Neuron (in vitro differentiated cells): Measurements from ENCODE around the gene PCSK5.

Experiments
- H2AFZ ChIP-seq: one replicate; pipeline ENCODE4 v1.6.1; 2013; ENCODE audit warnings: low read depth, mild to moderate bottlenecking, inconsistent platforms, low read length, moderate library complexity
- H3K27me3 ChIP-seq: one replicate; pipeline ENCODE4 v1.6.1; 2013; ENCODE audit warnings: low read length; ENCODE audit not compliant: insufficient read depth
- H3K36me3 ChIP-seq: one replicate; pipeline ENCODE4 v1.6.1; 2013; ENCODE audit warnings: low read length; ENCODE audit not compliant: insufficient read depth
- H3K4me1 ChIP-seq: one replicate; pipeline ENCODE4 v1.6.1; 2013; ENCODE audit warnings: low read length; ENCODE audit not compliant: insufficient read depth
- H3K4me3 ChIP-seq: 2 replicates; pipeline ENCODE4 v1.5.1; 2013; ENCODE audit warnings: mild to moderate bottlenecking, low read length, moderate library complexity
- H3K9me3 ChIP-seq: one replicate; pipeline ENCODE4 v1.6.1; 2013; ENCODE audit warnings: low read length

PCSK5 gene

DNA sequence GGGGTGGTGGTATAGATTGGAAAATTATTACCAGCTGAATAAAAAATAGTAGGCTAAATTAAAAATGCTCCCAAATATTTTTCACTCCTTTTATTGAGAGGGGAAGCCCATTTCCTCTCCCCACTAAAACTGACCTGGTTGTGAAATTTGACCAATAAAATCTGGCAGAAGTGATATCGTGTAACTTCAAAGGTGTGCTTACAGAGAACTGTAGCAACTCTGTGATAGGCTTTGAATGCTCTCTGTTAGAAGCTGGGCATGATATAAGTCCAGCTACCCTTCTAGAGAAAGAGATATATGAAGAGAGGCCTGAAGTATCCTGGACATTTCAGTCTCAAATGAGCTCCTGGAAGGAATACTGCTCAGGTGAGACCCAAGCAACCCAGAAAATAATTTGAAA is 513.9 kb downstream of the PCSK5 start:
- Histone ChIP-seq H3K27me3 (no peaks in the 10 kb centered on the region), H3K4me1 (no peaks in the 10 kb centered on the region), H3K36me3 (no peaks in the 10 kb centered on the region), H3K4me3 (no peak overlapping the region), H2AFZ (no peak overlapping the region), H3K9me3 (no peaks in the 10 kb centered on the region)

DNA sequence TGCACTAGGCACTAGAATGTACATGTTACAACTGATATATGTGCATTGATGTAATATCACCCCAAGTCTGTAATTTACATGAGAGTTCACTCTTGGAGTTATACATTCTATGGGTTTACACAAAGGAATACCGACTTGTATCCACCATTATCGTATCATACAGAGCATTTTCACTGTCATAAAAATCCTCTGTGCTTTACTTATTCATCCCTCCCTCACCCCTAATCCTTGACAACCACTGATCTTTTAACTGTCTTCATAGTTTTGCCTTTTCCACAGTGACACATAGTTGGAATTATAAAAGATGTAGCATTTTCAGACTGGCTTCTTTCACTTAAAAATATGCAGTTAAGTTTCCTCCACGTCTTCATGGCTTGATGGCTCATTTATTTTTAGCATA is 514.9 kb downstream of the PCSK5 start:
- Histone ChIP-seq H3K4me3 (no peak overlapping the region), H3K27me3 (no peaks in the 10 kb centered on the region), H3K4me1 (no peaks in the 10 kb centered on the region), H2AFZ (no peak overlapping the region), H3K36me3 (no peaks in the 10 kb centered on the region), H3K9me3 (no peaks in the 10 kb centered on the region)

DNA sequence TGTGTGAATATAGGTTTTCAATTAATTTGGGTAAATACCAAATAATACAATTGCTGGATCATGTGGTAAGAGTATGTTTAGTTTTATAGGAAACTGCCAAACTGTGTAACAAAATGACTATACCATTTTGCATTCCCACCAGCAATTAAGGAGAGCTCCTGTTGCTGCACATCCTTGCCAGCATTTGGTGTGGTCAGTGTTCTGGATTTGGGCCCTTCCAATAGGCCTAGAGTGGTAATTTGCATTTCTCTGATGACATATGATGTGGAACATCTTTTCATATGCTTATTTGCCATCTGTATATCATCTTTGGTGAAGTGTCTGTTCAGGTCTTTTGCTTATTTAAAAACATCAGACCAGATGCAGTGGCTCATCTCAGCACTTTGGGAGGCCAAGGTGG is 515.4 kb downstream of the PCSK5 start:
- H3K4me3 ChIP-seq: no peak overlapping the region
- no peaks in the 10 kb centered on the region for H3K36me3 ChIP-seq
- H3K9me3 ChIP-seq: no peaks in the 10 kb centered on the region
- no peaks in the 10 kb centered on the region for H3K4me1 ChIP-seq
- no peak overlapping the region for H2AFZ ChIP-seq
- H3K27me3 ChIP-seq: no peaks in the 10 kb centered on the region
